Fibroblast of skin of right biceps (primary cell): ENCODE results near the gene BTAF1.
A peak's percentile ranks its signal among the peaks of the same experiment; 100 is the strongest.
"Not testable (repeated sequence)": the region's sequence is repeated elsewhere in the genome, so short reads cannot be mapped to it uniquely, and the experiment has no call there.

Experiments used
- DNase-seq: peaks from one replicate; pipeline ENCODE4 v3.0.0-alpha.2; 2013

BTAF1 gene

GRCh38 chr10:91980319-91980718 is 56.7 kb downstream of the BTAF1 start:
- no peak for DNase-seq

GRCh38 chr10:91983416-91983815 is 59.8 kb downstream of the BTAF1 start:
- DNase-seq: no peak

GRCh38 chr10:91987397-91988037 is 63.9 kb downstream of the BTAF1 start:
- DNase-seq: no peak

GRCh38 chr10:91992031-91992430 is 68.5 kb downstream of the BTAF1 start:
- DNase-seq: no peak

GRCh38 chr10:91996266-91996665 is 72.7 kb downstream of the BTAF1 start:
- no peak for DNase-seq

GRCh38 chr10:92001581-92001980 is 78.0 kb downstream of the BTAF1 start:
- no peak for DNase-seq

GRCh38 chr10:92001995-92002394 is 78.4 kb downstream of the BTAF1 start:
- no peak for DNase-seq

GRCh38 chr10:92003258-92003657 is 79.7 kb downstream of the BTAF1 start:
- no peak for DNase-seq

- DNase-seq: no peak
These were observed 82.4 kb downstream of the BTAF1 start for GRCh38 chr10:92005978-92006377.

- no peak for DNase-seq
These were observed 85.9 kb downstream of the BTAF1 start for GRCh38 chr10:92009445-92009844.

- DNase-seq: no peak
These were observed 86.6 kb downstream of the BTAF1 start for GRCh38 chr10:92010047-92010735.

GRCh38 chr10:92011560-92012214 is 88.1 kb downstream of the BTAF1 start:
- DNase-seq: peak; percentile 71

GRCh38 chr10:92014620-92015019 is 91.0 kb downstream of the BTAF1 start:
- DNase-seq: no peak

GRCh38 chr10:92024700-92025099 is 101.1 kb downstream of the BTAF1 start:
- DNase-seq: peak; percentile 30

- DNase-seq: peak; percentile 4
These were observed 101.8 kb downstream of the BTAF1 start for GRCh38 chr10:92025340-92025739.

- DNase-seq: no peak
These were observed 103.6 kb downstream of the BTAF1 start for GRCh38 chr10:92027141-92027540.

- no peak for DNase-seq
These were observed 108.0 kb downstream of the BTAF1 start for GRCh38 chr10:92031580-92031979.

GRCh38 chr10:92033070-92033469 is 109.5 kb downstream of the BTAF1 start:
- not testable (repeated sequence) for DNase-seq

GRCh38 chr10:92038949-92039348 is 115.4 kb downstream of the BTAF1 start:
- no peak for DNase-seq

GRCh38 chr10:92042541-92042940 is 119.0 kb downstream of the BTAF1 start:
- DNase-seq: no peak

- no peak for DNase-seq
These were observed 122.1 kb downstream of the BTAF1 start for GRCh38 chr10:92045641-92046106.

- peak; percentile 8 for DNase-seq
These were observed 123.6 kb downstream of the BTAF1 start for GRCh38 chr10:92047215-92047614.

- no peak for DNase-seq
These were observed 128.5 kb downstream of the BTAF1 start for GRCh38 chr10:92052088-92052487.

- no peak for DNase-seq
These were observed 129.2 kb downstream of the BTAF1 start for GRCh38 chr10:92052741-92053140.
